Testis (tissue), 2 donors: Measurements from ENCODE around the gene RPS6KA5.

Experiments used
- POLR2A ChIP-seq: fragments of 450-650 bp; IDR thresholded peaks from one replicate; pipeline ENCODE4 v1.6.1; 2017; ENCODE audit warnings: antibody characterized with exemption, mild to moderate bottlenecking, moderate library complexity
- TF ChIP-seq, protein P1 (sequence below), 3 experiments: fragments of 450-650 bp in 2 of 3; fragments of 200-600 bp in 1 of 3; sonication (generic) in 1 of 3; IDR thresholded peaks; one replicate each; pipeline ENCODE4 v1.5.1; 2016 to 2019; ENCODE audit warnings: antibody characterized with exemption in 3 of 3, mild to moderate bottlenecking in 2 of 3, moderate library complexity in 1 of 3

DNA sequence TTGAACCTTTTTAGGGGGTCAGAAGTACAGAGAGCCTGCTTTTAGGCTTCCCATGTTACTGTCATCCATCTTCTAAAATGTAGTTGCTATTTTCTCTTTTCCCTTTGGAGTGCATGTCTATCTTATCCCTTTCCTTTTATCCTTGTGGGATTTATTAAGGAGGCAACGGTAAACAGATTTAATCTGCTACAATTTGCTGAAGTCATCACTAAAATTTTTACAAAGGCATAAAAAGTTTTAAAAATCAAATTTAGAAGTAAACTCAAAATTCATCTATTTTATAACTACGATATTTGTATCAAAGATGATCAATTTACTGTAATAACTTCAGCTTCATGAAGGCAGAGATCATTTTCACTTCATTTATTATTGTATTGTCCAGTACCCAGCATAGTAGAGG is 118.7 kb downstream of the RPS6KA5 start:
- TF ChIP-seq, protein P1, sequence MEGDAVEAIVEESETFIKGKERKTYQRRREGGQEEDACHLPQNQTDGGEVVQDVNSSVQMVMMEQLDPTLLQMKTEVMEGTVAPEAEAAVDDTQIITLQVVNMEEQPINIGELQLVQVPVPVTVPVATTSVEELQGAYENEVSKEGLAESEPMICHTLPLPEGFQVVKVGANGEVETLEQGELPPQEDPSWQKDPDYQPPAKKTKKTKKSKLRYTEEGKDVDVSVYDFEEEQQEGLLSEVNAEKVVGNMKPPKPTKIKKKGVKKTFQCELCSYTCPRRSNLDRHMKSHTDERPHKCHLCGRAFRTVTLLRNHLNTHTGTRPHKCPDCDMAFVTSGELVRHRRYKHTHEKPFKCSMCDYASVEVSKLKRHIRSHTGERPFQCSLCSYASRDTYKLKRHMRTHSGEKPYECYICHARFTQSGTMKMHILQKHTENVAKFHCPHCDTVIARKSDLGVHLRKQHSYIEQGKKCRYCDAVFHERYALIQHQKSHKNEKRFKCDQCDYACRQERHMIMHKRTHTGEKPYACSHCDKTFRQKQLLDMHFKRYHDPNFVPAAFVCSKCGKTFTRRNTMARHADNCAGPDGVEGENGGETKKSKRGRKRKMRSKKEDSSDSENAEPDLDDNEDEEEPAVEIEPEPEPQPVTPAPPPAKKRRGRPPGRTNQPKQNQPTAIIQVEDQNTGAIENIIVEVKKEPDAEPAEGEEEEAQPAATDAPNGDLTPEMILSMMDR (IDR thresholded peaks at IDR 0.05) = no peak
- no peak for TF ChIP-seq POLR2A
